Measurements from ENCODE around the gene GABBR2. TPM values are rescaled to one million over a fixed set of nuclear protein-coding genes. Genes with fewer than 3 reads are reported as not detected.

Gene GABBR2
- total RNA-seq, 6 experiments from 2014 or later = not detected

DNA sequence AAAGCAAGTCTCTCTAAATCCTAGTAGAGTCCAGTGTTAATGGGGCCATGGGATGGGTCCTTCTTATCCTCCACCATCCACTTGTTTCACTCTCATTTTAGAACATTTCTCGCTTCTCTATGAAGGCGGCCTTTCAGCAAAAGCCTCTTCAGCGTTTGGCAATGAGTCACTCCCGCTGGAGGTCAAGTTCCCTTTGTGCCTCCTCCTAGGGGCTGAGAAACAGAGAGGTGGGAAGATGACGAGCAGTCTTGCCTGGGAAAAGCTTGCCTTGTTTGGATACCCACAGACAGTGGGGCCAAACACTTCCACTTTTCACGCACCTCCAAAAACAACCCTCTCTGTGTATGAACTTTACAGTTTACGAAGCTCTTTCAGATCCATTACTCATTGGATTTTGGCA lies 168.8 kb downstream of the GABBR2 start:
- no peaks in the 10 kb centered on the region for H3K4me1 ChIP-seq
- WGBS (ENCODE audit: insufficient coverage, low coverage, low lambda C conversion rate, missing lambda C conversion rate) = 85% methylated on average over 7 of the region's 7 CpGs
- H3K27me3 ChIP-seq = no peaks in the 10 kb centered on the region
- intact Hi-C loops (cut with DNase I) = no loop called here
- H3K4me3 ChIP-seq = no peak overlapping the region
- no peaks in the 10 kb centered on the region for H3K9me3 ChIP-seq
- no peaks in the 10 kb centered on the region for H3K36me3 ChIP-seq
- ATAC-seq (no peak), DNase-seq (no peak)
- TF ChIP-seq, protein P1, sequence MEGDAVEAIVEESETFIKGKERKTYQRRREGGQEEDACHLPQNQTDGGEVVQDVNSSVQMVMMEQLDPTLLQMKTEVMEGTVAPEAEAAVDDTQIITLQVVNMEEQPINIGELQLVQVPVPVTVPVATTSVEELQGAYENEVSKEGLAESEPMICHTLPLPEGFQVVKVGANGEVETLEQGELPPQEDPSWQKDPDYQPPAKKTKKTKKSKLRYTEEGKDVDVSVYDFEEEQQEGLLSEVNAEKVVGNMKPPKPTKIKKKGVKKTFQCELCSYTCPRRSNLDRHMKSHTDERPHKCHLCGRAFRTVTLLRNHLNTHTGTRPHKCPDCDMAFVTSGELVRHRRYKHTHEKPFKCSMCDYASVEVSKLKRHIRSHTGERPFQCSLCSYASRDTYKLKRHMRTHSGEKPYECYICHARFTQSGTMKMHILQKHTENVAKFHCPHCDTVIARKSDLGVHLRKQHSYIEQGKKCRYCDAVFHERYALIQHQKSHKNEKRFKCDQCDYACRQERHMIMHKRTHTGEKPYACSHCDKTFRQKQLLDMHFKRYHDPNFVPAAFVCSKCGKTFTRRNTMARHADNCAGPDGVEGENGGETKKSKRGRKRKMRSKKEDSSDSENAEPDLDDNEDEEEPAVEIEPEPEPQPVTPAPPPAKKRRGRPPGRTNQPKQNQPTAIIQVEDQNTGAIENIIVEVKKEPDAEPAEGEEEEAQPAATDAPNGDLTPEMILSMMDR (IDR thresholded peaks at IDR 0.05) = no peak
- TF ChIP-seq POLR2A (IDR thresholded peaks at IDR 0.05) = no peak
- no peak overlapping the region for H3K27ac ChIP-seq

DNA sequence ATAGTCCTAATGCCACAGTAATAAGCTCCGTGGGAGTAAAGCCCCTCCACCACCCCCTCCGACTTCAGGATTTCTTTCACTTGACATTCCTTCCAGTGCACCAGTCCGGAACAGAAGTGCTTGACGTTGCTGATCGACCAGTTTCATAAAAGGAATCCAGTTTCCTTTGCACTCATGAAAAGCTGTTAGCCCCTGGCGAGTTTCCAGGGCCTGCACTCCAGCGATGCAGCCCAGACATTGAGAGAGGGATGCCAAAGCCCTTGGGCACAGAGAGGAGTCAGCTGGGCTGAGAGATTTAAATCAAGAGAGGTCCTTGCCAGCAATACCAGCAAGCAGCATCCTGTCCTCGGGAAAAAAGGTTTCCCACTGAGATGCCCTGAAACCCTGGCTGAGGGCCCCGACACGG lies 170.1 kb downstream of the GABBR2 start:
- DNase-seq = no peak
- H3K9me3 ChIP-seq = no peaks in the 10 kb centered on the region
- WGBS (ENCODE audit: insufficient coverage, low coverage, low lambda C conversion rate, missing lambda C conversion rate) = 61% methylated on average over 8 of the region's 10 CpGs
- no peak overlapping the region for H3K27ac ChIP-seq
- H3K36me3 ChIP-seq = no peaks in the 10 kb centered on the region
- no peak for ATAC-seq
- no peak overlapping the region for H3K4me3 ChIP-seq
- H3K4me1 ChIP-seq = no peaks in the 10 kb centered on the region
- no peaks in the 10 kb centered on the region for H3K27me3 ChIP-seq
- intact Hi-C loops (cut with DNase I) = no loop called here
- no peak for TF ChIP-seq POLR2A (IDR thresholded peaks at IDR 0.05)
- TF ChIP-seq, protein P1 (IDR thresholded peaks at IDR 0.05) = no peak

DNA sequence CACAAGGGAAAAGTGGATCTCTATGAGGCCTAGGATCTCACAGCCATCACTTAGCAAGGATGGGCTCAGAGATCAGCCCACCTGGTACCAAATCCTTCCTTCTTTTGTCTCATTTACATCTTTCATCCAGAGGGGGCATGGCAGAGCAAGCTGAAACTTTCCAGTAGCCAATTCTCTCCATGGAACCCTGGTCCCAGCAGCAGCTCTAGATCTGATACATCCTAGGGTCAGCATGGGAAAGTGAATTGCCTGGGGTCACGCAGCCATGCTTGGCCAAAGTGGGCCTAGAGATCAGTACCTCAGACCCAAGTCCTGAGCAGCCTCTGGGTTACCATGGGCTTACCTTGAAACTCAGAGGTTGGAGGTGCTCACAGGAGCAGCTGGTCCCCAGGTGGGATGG lies 170.5 kb downstream of the GABBR2 start:
- no peak overlapping the region for H3K27ac ChIP-seq
- DNase-seq (no peak), ATAC-seq (no peak)
- H3K36me3 ChIP-seq = no peaks in the 10 kb centered on the region
- no peaks in the 10 kb centered on the region for H3K4me1 ChIP-seq
- TF ChIP-seq POLR2A (IDR thresholded peaks at IDR 0.05) = no peak
- TF ChIP-seq, protein P1 (IDR thresholded peaks at IDR 0.05) = no peak
- H3K4me3 ChIP-seq = no peak overlapping the region
- WGBS (ENCODE audit: insufficient coverage, low coverage, low lambda C conversion rate, missing lambda C conversion rate) = no CpG with 5 or more reads among the region's 1 CpG
- H3K27me3 ChIP-seq = no peaks in the 10 kb centered on the region
- intact Hi-C loops (cut with DNase I) = no loop called here
- H3K9me3 ChIP-seq = no peaks in the 10 kb centered on the region

DNA sequence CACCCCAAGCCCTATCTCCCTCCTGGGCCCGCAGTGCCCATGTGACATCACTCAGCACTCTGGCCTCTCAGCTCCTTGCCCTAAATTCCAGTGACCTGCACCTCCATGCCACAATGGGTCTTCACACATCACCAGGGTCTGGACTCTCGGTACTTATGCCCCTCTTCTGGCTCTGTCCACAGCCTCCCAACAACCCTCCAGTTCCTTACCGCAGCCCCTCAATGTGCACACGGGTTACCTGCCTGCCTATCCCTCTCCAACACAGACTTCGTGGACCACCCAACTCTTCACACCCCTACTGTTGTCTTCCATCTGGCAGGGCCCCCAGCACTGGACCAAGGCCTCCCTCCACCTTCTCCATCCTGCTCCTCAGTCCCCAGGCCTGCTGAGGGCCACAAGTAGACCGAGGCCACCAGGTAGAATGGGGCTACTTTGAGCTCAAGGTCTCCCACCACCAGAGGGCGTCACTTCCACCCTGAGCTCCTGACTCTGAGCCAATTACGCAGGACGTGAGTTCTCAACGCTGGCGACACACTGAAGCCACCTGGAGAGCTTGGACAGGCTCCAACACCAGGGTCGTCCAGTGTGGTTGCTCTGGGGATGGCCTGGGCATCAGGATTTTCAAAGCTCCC lies 172.1 kb downstream of the GABBR2 start:
- Histone ChIP-seq H3K27ac (no peak overlapping the region), H3K4me1 (no peaks in the 10 kb centered on the region), H3K27me3 (no peaks in the 10 kb centered on the region), H3K4me3 (no peak overlapping the region), H3K9me3 (no peaks in the 10 kb centered on the region), H3K36me3 (no peaks in the 10 kb centered on the region)
- DNase-seq (no peak), ATAC-seq (peak in 3 of 4 donors; percentile 36 to 62 (median 58))
- TF ChIP-seq, protein P1 (IDR thresholded peaks at IDR 0.05) = peak; percentile 27 to 52 (median 32)
- no peak for TF ChIP-seq POLR2A (IDR thresholded peaks at IDR 0.05)
- WGBS (ENCODE audit: insufficient coverage, low coverage, low lambda C conversion rate, missing lambda C conversion rate) = 48% methylated on average over 7 of the region's 12 CpGs
- intact Hi-C loops (cut with DNase I) = no loop called here

Measured in right lobe of liver (tissue), 6 donors.